Peyer's patch (tissue), 4 donors: ENCODE results near the gene POU6F2.

Source experiments
- CTCF ChIP-seq, 6 experiments: fragments of 450-650 bp in 4 of 6; fragments of 200-600 bp in 2 of 6; sonication (generic) in 1 of 6; IDR thresholded peaks; one replicate each; pipeline ENCODE4 v1.5.1; 2017 to 2019; ENCODE audit warnings: antibody characterized with exemption in 6 of 6, mild to moderate bottlenecking in 3 of 6, moderate library complexity in 1 of 6
- POLR2A ChIP-seq, 2 donors: fragments of 450-650 bp; IDR thresholded peaks; one replicate each; pipeline ENCODE4 v1.5.1; 2017; ENCODE audit warnings: antibody characterized with exemption in 2 of 2, mild to moderate bottlenecking in 2 of 2, moderate library complexity in 2 of 2

DNA sequence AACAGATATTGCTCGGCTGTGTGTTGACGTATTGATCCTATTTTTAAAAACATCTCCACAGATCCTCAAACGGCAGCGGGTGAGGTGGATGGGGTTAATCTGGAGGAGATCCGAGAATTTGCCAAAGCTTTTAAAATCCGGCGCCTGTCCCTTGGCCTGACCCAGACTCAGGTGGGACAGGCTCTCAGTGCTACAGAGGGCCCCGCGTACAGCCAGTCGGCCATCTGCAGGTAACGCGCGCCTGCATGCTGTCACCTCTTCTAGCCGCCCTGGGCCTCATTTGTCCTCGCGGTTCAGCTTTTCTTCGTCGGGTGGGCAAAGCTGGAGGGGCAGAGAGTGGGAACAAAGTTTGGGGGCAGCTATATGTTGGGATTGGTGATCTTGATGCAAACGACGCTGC is 482.8 kb downstream of the POU6F2 start:
- no peak for TF ChIP-seq POLR2A (IDR thresholded peaks at IDR 0.05)
- TF ChIP-seq CTCF (IDR thresholded peaks at IDR 0.05) = no peak
